Renal cortical epithelial cell (primary cell): ENCODE data around the gene TNFRSF25. TPM values are rescaled to one million over a fixed set of nuclear protein-coding genes. Genes with fewer than 3 reads are reported as not detected.
"Not testable (repeated sequence)": the region's sequence is repeated elsewhere in the genome, so short reads cannot be mapped to it uniquely, and the experiment has no call there.

ENCODE experiments used
- DNase-seq: peaks from one replicate; pipeline ENCODE4 v3.0.0-alpha.2; 2011; ENCODE audit warnings: low read depth
- total RNA-seq: library from RNA; depleted of rRNA; stranded (reverse); fragments of >200 nt; gene quantifications from 2 replicates; pipeline ENCODE4 v1.2.3, GENCODE V29; 2014

The TNFRSF25 gene
- total RNA-seq, 1 donor from 2014 or later, result 9.7 TPM

DNA sequence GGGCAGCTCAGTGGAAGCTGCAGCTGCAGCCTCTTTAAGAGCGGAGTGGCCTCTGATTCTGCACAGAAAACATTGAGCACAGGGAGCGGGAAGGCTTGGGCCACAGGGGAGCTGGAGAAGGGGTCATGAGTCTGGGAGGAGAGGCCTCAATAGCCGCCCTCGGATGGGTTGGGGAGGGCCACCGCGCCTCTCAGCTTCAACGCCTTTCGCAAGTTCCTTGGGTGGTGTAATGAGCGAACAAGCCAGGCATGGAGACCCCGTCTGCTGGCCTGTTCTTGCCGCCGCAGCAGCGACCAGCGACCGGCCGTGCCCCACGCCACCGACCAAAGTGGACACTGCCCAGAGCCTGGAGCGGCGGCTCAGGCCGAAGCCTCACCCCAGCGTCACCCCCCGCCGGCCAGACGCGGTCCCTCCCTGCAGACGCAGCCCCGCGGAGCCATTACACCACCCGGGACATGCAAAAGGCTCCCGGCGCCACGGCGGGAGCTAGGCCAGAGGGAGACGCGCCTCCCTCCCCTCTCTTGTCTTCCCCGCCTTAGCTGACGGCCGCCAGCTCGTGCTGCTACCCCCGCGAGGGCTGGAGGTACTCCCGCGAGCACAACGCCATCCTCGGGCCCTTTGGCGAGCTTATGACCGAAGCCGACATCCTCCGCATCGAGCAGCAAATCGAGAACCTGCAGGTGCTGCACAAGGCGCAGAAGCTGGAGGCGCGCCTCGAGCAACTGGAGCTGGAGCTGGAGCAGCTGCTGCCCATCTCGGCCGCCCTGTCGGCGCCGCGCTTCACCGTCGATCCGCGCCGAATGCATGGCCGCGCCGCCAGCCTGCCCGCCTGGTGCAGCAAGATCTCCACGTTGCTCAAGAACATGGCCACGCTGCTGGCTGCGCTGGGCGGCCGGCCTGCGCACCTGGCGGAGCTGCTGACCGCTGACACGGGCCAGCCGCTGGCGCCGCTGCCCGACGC, 11.8 kb downstream of the TNFRSF25 start:
- not testable (repeated sequence) for DNase-seq

DNA sequence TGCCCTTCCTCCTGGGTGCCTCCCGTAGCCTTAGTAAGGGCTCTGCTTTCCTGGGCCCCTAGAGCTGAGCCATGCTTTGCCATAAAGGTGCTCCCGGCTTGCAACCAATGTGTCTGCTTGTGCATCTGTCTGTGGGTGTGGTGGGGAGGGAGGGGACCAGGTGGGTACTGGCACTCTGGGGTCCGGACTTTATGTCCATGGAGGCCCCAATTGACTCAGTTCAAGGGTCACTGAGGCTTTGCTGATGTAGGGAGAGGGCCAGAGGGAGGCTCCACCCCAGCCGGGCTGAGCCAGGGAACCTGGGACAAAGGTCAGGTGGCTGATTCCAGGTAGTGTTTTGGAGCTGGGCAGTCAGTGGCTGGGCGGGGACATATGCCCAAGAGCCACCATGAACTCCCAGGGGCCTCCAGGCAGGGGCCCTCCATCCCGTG, 15.0 kb downstream of the TNFRSF25 start:
- no peak for DNase-seq

DNA sequence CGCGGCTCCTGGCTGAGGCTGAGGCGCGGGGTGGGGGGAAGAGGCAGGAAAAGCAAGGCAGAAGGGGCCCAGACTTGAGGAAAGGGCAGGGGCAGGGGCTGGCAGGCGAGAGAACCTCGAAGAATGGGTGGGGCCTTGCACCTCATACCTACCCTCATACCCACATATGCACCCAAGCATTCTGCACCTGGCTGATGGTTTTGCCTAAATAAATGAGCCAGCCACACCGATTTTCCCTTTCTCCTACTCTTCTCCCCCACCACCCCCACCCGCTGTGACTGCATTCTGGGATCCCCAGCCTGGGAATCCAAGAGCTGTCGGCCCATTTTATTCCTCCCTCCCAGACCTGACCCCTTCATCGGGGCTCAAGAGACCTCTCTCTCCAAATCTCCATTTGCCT, 15.5 kb downstream of the TNFRSF25 start:
- not testable (repeated sequence) for DNase-seq

DNA sequence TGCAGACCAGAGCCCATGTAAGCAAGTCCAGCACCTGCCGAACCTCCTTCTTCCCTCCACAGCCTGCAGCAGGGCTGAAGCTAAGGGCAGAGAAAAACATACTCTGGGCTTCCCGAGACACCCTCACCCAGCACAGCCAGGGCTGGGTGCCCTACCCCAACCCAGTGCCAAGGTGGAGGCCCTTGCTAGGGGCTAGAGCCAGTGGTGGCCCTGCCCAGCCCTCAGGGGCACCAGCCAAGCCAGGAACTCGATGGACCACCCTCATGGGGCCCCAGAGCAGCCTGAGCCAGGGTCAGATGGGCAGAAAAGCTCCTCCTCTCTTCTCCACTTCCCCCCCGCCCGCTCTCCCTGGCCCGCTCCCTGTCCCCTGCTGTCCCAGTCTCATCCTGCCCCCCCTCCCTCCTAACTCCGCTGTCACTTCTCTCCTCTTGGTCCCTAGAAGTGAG, 15.9 kb downstream of the TNFRSF25 start:
- no peak for DNase-seq

DNA sequence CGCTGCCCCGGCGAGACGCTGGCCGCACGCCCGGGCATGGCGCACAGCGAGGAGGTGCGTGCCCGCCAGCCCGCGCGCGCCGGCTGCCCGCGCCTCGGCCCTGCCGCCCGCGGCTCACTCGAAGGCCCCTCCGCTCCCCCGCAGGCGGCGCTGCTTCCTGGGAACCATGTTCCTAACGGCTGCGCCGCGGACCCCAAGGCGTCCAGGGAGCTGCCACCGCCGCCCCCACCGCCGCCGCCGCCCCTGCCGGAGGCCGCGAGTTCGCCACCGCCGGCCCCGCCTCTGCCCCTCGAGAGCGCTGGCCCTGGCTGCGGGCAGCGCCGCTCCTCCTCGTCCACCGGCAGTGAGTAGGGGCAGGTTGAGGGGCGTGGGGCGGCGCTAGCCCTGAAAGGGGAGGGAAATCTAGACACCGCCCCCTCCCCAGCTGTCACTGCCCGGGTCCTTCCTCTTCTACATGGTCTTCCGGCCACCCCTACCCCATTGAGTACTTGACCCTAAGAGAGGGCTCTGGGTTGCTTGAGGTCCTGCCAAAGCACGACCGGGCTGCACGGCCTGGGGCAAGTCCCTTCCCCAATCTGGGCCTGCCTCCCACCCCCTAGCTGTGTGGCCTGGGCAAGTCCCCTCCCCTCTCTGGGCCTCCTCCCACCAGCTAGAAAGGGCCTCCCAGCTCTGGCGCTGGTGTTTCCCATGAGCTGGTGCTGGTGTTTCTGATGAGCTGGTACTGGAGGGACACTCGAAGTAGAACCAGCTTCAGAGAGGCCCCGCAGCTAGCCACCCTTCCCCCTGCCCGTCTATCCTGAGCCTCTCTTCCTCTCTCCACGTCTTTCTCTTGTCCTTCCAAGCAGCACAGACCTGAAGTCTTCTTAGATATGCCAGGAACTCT, 17.0 kb downstream of the TNFRSF25 start:
- DNase-seq, result no peak

DNA sequence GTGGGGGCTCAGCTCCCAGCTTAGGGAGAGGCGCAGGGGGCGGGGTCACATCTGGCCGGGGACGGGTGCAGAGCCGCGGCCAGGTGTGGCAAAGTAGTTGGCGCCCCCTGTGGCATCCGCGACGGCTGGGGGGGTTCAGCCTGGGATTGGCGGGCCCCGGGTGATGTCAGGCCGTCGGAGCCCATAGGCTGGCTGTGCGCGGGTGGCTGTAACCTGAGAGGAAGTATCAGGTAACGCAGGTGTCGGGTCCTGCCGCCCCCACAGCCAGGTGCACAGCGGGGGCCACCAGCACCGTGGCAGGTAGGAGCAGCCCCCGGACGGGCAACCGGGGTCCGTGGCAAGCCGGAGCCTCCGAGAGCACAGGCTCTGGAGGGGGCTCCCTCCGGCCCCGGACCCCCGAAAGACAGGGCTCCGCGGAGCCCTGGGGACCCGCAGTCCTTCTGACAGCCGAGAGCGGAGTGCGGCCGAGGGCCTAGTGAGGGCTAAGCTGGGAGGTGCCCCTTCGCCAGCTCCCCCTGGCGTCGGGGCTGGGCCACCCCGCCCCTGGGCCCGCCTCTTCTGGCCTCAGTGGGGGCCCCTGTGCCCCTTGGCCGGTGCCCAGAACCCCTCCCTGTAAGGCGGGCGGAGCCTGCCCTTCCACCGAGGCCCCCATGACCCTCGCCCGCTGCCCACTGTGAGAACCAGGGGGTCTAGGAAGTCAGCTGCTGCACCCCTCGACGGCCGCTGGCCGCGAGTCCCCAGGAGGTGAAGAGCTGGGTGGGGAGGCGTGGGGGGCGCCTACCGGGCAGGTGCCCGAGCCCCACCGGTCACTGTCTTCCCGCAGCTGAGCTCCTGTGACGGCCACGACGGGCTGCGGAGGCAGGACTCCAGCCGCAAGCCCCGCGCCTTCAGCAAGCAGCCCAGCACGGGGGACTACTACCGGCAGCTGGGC, 17.9 kb downstream of the TNFRSF25 start:
- DNase-seq, result no peak

DNA sequence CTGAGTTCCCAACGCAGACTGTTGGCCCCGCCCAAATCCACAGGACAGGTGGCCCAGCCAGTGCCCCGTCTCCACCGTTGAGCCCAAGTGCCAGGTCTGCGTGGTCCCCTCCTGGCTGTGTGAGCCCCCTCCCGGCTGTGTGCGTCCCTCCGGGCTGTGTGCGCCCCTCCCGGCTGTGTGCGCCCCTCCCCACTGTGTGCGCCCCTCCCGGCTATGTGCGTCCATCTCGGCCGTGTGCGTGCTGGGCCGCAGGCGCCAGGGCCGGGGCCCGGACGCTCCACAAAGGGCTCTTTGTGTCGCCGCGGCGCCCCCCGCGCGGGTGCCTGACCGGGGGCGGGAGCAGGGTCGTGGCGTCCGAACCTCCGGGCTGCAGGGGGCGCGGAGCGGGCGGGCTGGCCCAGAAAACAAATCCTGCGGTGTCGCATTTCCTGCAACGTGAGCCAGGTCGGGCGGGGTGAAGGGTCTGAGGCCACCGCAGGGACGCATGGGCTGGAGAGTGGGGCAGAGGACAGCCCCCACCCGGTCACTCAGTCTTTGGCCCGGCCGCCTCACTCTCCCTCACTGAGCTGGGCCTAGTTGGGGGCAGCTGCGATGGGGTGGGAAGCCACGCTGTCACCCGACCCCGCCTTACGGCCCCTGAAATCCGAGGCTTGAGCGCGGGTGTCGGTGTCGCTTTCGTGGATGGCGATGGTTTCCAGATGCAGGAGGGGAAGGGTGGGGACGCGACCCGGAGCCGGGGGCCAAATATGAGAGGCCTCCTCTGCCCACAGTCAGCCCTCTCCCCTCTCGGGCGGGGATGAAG, 18.8 kb downstream of the TNFRSF25 start:
- no peak for DNase-seq

DNA sequence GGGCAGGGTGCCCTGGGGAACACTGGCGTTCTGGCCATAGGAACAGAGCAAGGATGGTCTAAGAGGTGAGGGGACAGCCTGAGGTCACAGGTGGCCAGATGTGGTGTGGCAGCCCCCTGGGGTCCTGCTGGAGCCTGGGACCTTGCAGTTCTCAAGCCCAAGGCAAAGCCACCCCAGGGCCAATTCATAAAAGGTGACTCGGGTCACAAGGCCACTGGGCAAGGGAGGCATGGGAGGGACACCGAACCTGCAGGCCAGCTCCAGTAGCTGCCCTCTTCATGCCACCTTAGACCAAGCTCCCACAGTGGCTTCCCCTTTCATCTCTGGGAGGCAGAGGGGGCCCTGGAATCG, 19.3 kb downstream of the TNFRSF25 start:
- no peak for DNase-seq

DNA sequence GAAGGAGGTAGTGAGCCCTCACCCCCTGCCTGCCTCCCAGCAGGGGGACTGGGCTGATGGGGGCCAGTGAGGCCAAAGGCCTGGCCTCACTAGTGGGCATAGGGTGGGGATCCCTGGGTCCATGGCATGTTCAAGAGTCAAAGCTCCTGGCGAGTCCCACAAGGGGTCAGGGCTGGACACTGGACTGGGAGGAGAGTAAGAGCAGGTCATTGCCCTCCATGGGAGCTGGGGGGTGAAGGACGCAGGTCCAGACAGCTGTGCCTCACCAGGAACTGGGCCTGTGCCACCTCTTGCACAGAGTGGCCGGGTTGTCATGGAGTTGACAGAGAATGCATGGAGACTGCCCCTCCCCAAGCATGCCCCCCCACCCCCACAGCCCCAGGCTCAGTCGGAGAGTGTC, 20.0 kb downstream of the TNFRSF25 start:
- DNase-seq, result not testable (repeated sequence)

DNA sequence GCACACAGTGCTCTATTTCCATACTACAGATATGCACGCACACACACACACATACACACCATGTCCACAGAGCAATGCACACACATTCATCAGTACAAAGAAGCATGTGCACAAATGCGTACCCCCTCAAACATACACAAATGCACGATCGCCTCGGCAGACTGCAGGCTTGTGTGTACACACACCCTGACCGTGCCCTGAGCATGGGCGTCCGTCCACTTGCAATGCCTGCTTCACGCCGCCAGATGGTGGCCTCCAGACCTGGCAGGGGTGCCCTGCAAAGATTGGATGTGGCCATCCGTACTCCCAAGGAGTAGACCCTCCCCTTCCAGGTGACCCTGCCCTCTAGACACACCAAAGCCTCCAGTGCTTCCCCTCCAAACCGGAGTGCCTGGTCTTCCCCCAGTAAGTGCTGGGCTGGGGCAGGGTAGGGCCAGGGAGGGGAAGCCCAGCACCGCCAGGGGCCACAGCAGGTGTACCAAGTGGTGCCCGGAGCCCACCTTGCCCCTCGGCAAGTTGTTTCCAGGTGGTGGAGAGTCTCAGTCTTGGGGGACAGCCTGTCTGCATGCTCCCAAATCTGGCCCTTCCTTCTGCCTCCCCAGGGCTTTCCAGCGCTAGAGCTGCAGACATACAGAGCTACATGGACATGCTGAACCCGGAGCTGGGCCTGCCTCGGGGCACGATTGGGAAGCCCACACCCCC, 20.8 kb downstream of the TNFRSF25 start:
- no peak for DNase-seq

DNA sequence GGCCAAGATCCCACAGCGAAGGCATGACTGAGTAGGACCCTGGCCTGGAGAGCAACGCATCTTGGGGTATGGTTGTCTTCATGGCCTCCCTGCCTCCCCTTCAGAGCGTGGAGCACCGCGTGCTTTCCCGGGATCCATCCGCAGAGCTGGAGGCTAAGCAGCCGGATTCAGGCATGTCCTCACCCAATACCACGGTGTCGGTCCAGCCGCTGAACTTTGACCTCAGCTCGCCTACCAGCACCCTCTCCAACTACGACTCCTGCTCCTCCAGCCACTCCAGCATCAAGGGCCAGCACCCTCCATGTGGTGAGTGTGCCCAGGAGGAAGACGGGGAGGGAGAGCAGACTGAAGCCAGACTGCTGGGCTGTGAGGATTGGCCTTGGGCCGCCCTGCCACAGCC, 21.6 kb downstream of the TNFRSF25 start:
- DNase-seq, result no peak

DNA sequence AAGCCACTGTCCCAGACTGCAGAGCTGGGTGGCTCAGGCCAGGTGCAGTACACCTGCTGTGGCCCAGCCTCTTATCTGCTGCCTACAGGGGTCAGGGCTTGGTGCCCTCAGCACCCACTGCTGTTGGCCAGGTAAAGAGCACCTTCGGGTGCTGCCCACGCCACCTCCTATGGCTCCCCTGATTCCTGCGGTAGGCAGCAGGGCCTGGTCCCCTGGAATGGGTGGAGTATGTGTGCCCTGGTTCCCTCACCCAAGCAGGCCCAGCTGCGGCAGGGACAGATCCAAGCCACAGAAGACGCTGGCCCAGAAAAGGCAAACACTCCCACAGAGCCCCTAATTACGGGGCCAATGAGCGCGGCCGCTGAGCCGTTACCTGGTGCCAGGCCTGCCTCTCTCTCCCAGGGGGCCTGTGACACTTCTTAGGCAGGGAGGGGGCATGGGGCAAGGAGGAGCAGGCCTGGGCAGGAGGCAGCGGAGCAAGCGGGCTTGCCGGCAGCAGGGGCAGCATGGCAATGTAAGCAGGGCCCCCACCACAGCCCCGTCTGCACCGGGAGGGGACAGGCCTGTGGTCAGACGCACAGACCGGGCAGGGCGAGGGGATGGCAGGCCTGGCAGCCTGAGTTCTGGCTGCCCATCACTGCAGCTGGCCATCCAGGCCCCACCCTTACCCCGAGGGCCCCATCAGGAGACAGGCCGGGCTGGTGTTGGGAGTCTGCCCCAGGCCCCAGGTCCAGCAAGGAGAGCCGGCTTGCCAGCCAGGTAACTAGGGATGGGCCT, 22.4 kb downstream of the TNFRSF25 start:
- DNase-seq, result no peak

DNA sequence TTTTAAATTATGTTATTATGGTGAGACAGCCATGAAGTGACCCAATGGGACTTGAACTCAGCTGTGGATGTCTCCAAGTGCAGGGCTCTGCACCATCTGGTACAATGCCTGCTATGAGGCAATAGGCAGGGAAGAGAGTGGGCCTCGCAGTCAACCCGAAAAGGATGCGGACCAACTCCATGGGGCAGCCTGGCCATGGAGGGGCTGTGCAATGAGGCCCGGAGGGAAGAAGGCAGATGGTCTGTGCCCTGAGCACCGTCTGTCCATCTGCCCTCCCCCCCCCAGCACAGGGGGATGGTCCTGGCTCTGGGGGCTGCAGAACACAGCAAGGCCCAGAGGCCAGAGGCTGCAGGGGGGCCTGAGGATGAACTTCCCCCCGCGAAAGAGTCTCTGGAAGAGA, 24.4 kb downstream of the TNFRSF25 start:
- no peak for DNase-seq

DNA sequence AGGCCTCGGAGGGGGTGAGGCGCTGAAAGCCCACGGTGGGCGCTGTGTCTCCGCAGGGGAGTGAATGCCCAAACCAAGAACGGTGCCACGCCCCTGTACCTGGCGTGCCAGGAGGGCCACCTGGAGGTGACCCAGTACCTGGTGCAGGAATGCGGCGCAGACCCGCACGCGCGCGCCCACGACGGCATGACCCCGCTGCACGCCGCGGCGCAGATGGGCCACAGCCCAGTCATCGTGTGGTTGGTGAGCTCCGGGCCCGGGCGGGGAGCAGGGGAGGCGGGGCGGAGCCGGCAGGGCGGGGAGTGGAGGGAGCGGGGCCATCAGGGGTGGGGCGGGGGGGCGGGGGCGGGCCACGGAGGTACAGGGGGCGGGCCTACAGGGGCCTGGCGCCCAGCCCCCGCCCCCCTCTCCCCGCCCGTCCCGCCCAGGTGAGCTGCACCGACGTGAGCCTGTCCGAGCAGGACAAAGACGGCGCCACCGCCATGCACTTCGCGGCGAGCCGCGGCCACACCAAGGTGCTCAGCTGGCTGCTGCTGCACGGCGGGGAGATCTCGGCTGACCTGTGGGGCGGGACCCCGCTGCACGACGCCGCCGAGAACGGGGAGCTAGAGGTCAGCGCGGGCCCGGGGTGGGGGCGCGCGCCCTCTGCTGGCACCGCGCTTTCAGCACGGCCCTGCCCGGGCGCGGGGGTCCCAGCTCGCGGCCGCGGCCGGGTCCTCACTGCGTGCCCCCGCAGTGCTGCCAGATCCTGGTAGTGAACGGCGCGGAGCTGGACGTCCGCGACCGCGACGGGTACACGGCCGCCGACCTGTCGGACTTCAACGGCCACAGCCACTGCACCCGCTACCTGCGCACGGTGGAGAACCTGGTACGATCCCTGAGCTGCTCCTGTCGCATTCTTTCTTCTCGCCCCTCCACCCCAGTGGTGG, 25.5 kb downstream of the TNFRSF25 start:
- DNase-seq, result no peak

DNA sequence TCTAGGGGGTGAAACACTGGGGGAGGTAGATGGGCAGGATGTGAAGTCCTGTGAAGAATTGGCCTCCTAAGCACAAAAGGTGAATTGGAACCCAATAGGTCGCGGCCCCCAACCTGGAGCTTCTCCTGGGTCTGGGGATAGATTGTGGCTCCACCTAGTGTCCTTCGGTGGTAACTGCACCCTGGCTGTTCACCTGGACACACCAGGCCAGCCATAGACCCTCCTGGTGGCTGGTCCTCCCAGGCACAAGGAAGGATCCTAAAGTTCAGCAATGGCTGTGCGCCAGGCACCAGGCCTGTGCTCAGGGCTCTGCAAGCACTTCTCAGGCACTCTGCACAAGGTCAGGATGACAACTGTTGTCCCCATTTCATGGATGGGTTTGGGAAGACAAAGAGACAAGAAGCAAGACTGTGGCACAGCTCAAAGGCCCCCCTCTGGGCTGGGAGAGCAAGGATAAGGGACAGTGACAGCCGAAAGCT, 27.9 kb downstream of the TNFRSF25 start:
- DNase-seq, result peak; percentile 60

DNA sequence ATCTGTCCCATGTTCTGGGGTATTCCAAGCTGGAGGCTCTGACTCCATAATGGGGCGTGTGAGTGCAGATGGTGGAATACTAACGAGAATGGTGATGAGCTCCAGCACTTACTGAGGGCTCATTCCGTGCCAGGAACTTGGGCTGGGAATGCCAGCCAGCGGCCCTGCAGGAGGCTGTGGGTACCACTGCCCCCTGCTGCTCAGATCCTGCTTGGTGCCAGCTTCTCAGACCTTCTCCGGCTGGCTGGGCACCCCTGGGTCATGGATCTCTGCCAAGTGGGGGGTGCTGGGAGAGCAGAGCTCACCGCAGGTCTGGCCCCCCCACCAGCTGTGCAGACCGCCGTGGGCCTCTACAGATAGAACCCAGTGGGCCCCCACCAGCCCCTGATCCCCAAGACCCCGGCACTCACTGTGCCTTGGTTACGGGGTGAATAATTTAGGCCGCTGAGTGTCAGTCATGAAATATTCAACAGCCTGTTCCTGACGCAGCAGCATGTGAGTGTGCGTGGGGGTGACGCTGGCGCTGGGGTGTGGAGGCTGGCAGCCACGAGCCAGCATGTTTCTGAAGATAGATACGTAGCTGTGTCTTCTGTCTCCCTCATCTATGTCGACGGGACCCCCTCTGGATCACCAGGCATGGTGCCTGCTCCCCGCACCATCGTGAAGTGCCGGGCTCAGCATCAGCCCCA, 28.8 kb downstream of the TNFRSF25 start:
- peak; percentile 75 for DNase-seq

DNA sequence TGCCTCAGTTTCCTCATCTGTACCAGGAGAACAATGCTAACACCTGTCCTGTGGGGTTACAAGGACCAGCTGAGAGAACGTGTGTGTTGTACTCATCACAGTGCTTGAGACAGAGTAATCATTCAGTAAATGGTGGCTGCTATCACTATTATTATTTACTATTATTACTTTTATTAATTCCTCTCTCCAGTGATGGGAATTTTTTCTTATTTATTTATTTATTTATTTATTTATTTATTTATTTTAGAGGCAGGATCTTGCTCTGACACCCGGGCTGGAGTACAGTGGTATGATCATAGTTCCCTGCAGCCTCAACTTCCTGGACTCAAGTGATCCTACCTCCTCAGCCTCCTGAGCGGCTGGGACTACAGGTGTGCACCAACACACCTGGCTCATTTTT, 29.7 kb downstream of the TNFRSF25 start:
- not testable (repeated sequence) for DNase-seq
